AG04450 (cell line): ENCODE results near the gene MSRB2. TPM values are rescaled to one million over a fixed set of nuclear protein-coding genes. Genes with fewer than 3 reads are reported as not detected.

Source experiments
- CTCF ChIA-PET: fragments of 300-600, 350-600 bp; formaldehyde crosslinking; extraction: SDS; loops from one replicate; lab custom pipeline; 2022; ENCODE audit warnings: antibody characterized with exemption, inconsistent platforms; lab: Charles Lee
- POLR2A ChIA-PET: fragments of 350-600 bp; formaldehyde crosslinking; extraction: SDS; loops from one replicate; lab custom pipeline; 2021; ENCODE audit warnings: antibody characterized with exemption, inconsistent platforms; lab: Yijun Ruan, JAX
- DNase-seq: peaks from one replicate; pipeline ENCODE4 v3.0.0-alpha.2; 2011; ENCODE audit warnings: low read depth, low spot score
- H3K27ac ChIP-seq: one replicate; pipeline ENCODE4 v1.5.1; 2012; ENCODE audit warnings: low read depth, low read length, control low read depth
- H3K27me3 ChIP-seq: one replicate; pipeline ENCODE4 v1.6.0; 2012; ENCODE audit warnings: low read length; ENCODE audit not compliant: control insufficient read depth, insufficient read depth
- H3K4me3 ChIP-seq: 2 replicates; pipeline ENCODE4 v1.5.1; 2011; ENCODE audit warnings: mild to moderate bottlenecking, low read depth, low read length, control low read depth
- H3K9me3 ChIP-seq: 2 replicates; pipeline ENCODE4 v1.5.1; 2012; ENCODE audit warnings: low read length; ENCODE audit not compliant: control insufficient read depth, insufficient read depth
- CTCF ChIP-seq: IDR thresholded peaks from 2 replicates; pipeline ENCODE4 v1.5.1; 2011; ENCODE audit warnings: low read depth, low read length, control low read depth, inconsistent platforms
- polyA plus RNA-seq: library from polyadenylated mRNA; depleted of rRNA; stranded (reverse); fragments of >200 nt; gene quantifications from 2 replicates; pipeline ENCODE4 v1.2.3, GENCODE V29; 2011; rRNA removed
- small RNA-seq: library from RNA; depleted of rRNA; stranded (forward); fragments of <200 nt; gene quantifications from one replicate; pipeline ENCODE3, GENCODE V24; 2012; ENCODE audit warnings: low read depth; ENCODE audit not compliant: insufficient read length

MSRB2 gene
- polyA plus RNA-seq, 1 experiment: 63.0 TPM

- ChIA-PET POLR2A (no interaction called here), CTCF (interaction anchor here (0.7 kb wide), 1 partner anchor 13 kb away, joined by 3 read pairs; no protein-coding TSS in a partner anchor)
- no peak for TF ChIP-seq CTCF
- no peak overlapping the region for H3K27ac ChIP-seq
- H3K4me3 ChIP-seq: no peak overlapping the region
- no peak for DNase-seq
- no peaks in the 10 kb centered on the region; the same call in 1 of the 2 replicates for H3K9me3 ChIP-seq
- peaks cover 29% of the 10 kb centered on the region for H3K27me3 ChIP-seq
These were observed 76.0 kb downstream of the MSRB2 start for GRCh38 chr10:23171232-23171876.

Small RNA genes within 50 kb of the gene (small RNA-seq; reads per million reads assigned to genes)
- not detected for gene RF00561

Other genes starting within 250 kb of the MSRB2 start
- not detected in 2 replicates for gene ARMC3, start 167.5 kb upstream of the MSRB2 start, polyA plus RNA-seq
- gene PTF1A, start 96.7 kb downstream of the MSRB2 start, polyA plus RNA-seq: not detected in 2 replicates
- 0.10 and 0.14 TPM in 2 replicates for gene C10orf67, start 249.2 kb downstream of the MSRB2 start, polyA plus RNA-seq